Tibial artery (tissue), 4 donors: ENCODE results near the gene DST.

Source experiments
- DNase-seq, 2 donors: peaks; one replicate each; pipeline ENCODE4 v3.0.0-alpha.2; 2019
- H3K27ac ChIP-seq, 2 donors: fragments of 200-600 bp; sonication (generic) in 1 of 2; 1 replicate in 1 of 2; 2 replicates in 1 of 2; pipeline ENCODE4 v1.5.1; 2018 to 2019; ENCODE audit warnings: mild to moderate bottlenecking in 1 of 2
- H3K27me3 ChIP-seq, 2 donors: fragments of 200-600 bp; sonication (generic) in 1 of 2; one replicate each; pipeline versions ENCODE4 v1.5.1 to v1.6.0; 2016 to 2019
- H3K36me3 ChIP-seq, 3 donors: fragments of 200-600 bp; sonication (generic) in 2 of 3; one replicate each; pipeline ENCODE4 v1.5.1; 2016 to 2019; ENCODE audit warnings: mild to moderate bottlenecking in 2 of 3
- H3K4me1 ChIP-seq, 4 donors: fragments of 200-600 bp; sonication (generic) in 2 of 4; 1 replicate in 3 of 4; 2 replicates in 1 of 4; pipeline ENCODE4 v1.5.1; 2016 to 2019
- H3K4me3 ChIP-seq, 2 donors: fragments of 200-600 bp; sonication (generic) in 1 of 2; 1 replicate in 1 of 2; 2 replicates in 1 of 2; pipeline ENCODE4 v1.5.1; 2018 to 2019; ENCODE audit warnings: mild to moderate bottlenecking in 2 of 2
- H3K9me3 ChIP-seq, 3 donors: fragments of 200-600 bp; sonication (generic) in 1 of 3; one replicate each; pipeline ENCODE4 v1.5.1; 2016 to 2019
- CTCF ChIP-seq, 2 experiments: fragments of 200-600 bp in 1 of 2; fragments of 450-650 bp in 1 of 2; IDR thresholded peaks; one replicate each; pipeline ENCODE4 v1.5.1; 2017 to 2019; ENCODE audit warnings: antibody characterized with exemption in 2 of 2, mild to moderate bottlenecking in 1 of 2, moderate library complexity in 1 of 2
- intact Hi-C: fragments of 100-400 bp; cut with DNase I; formaldehyde crosslinking; loops from one replicate; pipeline ENCODE4 v1.15.0; 2023; ENCODE audit warnings: low total_unique reads

Gene DST

DNA sequence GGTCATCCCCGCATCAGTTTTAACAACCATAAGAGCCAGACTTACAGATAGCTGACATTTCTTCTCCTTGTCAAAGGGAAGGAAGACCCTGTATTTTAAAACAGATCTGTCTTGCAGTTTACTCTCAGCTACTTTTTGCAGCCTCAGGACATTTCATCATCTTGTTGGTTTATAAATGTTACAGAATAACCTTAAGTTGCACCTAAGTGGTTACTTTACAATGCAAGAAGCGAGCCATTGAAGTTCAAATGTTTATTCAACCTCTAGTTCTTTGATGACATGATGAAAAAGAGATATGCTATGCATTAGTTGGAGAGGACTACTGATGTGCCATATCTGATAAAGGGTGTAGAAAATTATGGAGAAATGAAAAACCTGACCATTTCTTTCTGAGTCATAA is 207.4 kb downstream of the DST start:
- no peak for TF ChIP-seq CTCF (IDR thresholded peaks at IDR 0.05)
- Histone ChIP-seq H3K27me3 (no peaks in the 10 kb centered on the region), H3K27ac (no peak overlapping the region), H3K36me3 (no peaks in the 10 kb centered on the region), H3K4me3 (no peak overlapping the region), H3K4me1 (peaks cover 0 to 10% (median 3%) of the 10 kb centered on the region in 4 donors), H3K9me3 (no peaks in the 10 kb centered on the region)
- no peak for DNase-seq
- intact Hi-C loops = no loop called here

GRCh38 chr6:56434606-56435005 is 208.1 kb downstream of the DST start:
- Histone ChIP-seq H3K36me3 (no peaks in the 10 kb centered on the region), H3K4me1 (peaks cover 0 to 10% (median 3%) of the 10 kb centered on the region in 4 donors), H3K9me3 (no peaks in the 10 kb centered on the region), H3K4me3 (no peak overlapping the region), H3K27ac (no peak overlapping the region), H3K27me3 (no peaks in the 10 kb centered on the region)
- no peak for DNase-seq
- TF ChIP-seq CTCF (IDR thresholded peaks at IDR 0.05) = no peak
- intact Hi-C loops = no loop called here

DNA sequence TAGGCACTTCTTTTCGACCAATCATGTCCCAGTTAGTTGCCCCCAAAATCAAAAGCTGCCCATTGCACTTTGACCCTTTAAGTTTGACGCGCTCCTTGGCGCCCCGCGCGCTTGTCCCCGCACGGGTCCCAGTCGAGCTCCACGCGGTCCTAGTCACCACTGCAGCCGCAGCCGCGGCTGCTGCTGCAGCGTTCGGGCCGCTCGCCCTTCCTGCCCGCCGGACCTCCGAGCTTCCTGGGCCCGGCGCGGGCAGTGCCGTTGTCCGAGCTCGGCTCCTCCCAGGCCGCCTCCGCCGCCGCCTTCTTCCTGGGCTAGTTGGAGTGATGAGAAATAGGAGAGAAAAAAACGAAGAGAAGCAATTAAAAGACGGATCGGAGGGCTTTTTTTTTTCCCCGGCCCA is 209.6 kb downstream of the DST start:
- no peak for DNase-seq
- no peaks in the 10 kb centered on the region for H3K9me3 ChIP-seq
- no peak overlapping the region for H3K27ac ChIP-seq
- no peak overlapping the region for H3K4me3 ChIP-seq
- intact Hi-C loops = no loop called here
- H3K27me3 ChIP-seq = no peaks in the 10 kb centered on the region
- H3K36me3 ChIP-seq = no peaks in the 10 kb centered on the region
- peaks cover 0 to 9% (median 3%) of the 10 kb centered on the region in 4 donors for H3K4me1 ChIP-seq
- TF ChIP-seq CTCF (IDR thresholded peaks at IDR 0.05) = no peak

GRCh38 chr6:56432194-56432593 is 210.5 kb downstream of the DST start:
- H3K4me1 ChIP-seq = peaks cover 0 to 4% (median 0%) of the 10 kb centered on the region in 4 donors
- H3K9me3 ChIP-seq = no peaks in the 10 kb centered on the region
- intact Hi-C loops = no loop called here
- H3K4me3 ChIP-seq = no peak overlapping the region
- H3K36me3 ChIP-seq = no peaks in the 10 kb centered on the region
- H3K27ac ChIP-seq = no peak overlapping the region
- no peak for TF ChIP-seq CTCF (IDR thresholded peaks at IDR 0.05)
- H3K27me3 ChIP-seq = no peaks in the 10 kb centered on the region
- DNase-seq = no peak

- intact Hi-C loops = no loop called here
- no peak overlapping the region for H3K4me3 ChIP-seq
- no peaks in the 10 kb centered on the region for H3K27me3 ChIP-seq
- H3K36me3 ChIP-seq = no peaks in the 10 kb centered on the region
- no peak for DNase-seq
- no peaks in the 10 kb centered on the region for H3K9me3 ChIP-seq
- no peak overlapping the region for H3K27ac ChIP-seq
- no peak for TF ChIP-seq CTCF (IDR thresholded peaks at IDR 0.05)
- H3K4me1 ChIP-seq = no peaks in the 10 kb centered on the region
Observed at GRCh38 chr6:56430629-56431600, 211.8 kb downstream of the DST start.
